Ishikawa (cell line): ENCODE measurements around the gene IL1B.

Experiments
- CEBPB ChIP-seq: IDR thresholded peaks from 2 replicates; pipeline ENCODE4 v1.6.1; 2012
- CREB1 ChIP-seq: IDR thresholded peaks from 2 replicates; pipeline ENCODE4 v1.6.1; 2012; ENCODE audit warnings: low read depth
- EGR1 ChIP-seq: IDR thresholded peaks from 2 replicates; pipeline ENCODE4 v1.6.1; 2012
- EP300 ChIP-seq: IDR thresholded peaks from 2 replicates; pipeline ENCODE4 v1.6.1; 2012; ENCODE audit warnings: borderline replicate concordance
- FOXM1 ChIP-seq: IDR thresholded peaks from 2 replicates; pipeline ENCODE4 v1.6.1; 2012; ENCODE audit warnings: low read depth, borderline replicate concordance
- MAX ChIP-seq: IDR thresholded peaks from 2 replicates; pipeline ENCODE4 v1.6.1; 2012
- NFIC ChIP-seq: IDR thresholded peaks from 2 replicates; pipeline ENCODE4 v1.6.1; 2012
- RAD21 ChIP-seq: IDR thresholded peaks from 2 replicates; pipeline ENCODE4 v1.6.1; 2012; ENCODE audit warnings: low read depth
- REST ChIP-seq: IDR thresholded peaks from 2 replicates; pipeline ENCODE4 v1.6.1; 2012; ENCODE audit warnings: low read depth, mild to moderate bottlenecking
- TAF1 ChIP-seq: IDR thresholded peaks from 2 replicates; pipeline ENCODE4 v1.6.1; 2012; ENCODE audit warnings: low read depth, mild to moderate bottlenecking
- TCF12 ChIP-seq: IDR thresholded peaks from 2 replicates; pipeline ENCODE4 v1.6.1; 2012; ENCODE audit warnings: low read depth
- TEAD4 ChIP-seq: IDR thresholded peaks from 2 replicates; pipeline ENCODE4 v1.6.1; 2012
- USF1 ChIP-seq: IDR thresholded peaks from 2 replicates; pipeline ENCODE4 v1.6.1; 2012
- YY1 ChIP-seq: IDR thresholded peaks from 2 replicates; pipeline ENCODE4 v1.6.1; 2012; ENCODE audit warnings: low read depth
- ZBTB7A ChIP-seq: IDR thresholded peaks from 2 replicates; pipeline ENCODE4 v1.6.1; 2012; ENCODE audit warnings: low read depth

The IL1B gene

GRCh38 chr2:112807233-112807807 is 29.3 kb downstream of the IL1B start:
- TF ChIP-seq TEAD4 (no peak), MAX (no peak), USF1 (no peak), EP300 (no peak), REST (no peak), TAF1 (no peak), NFIC (no peak), CEBPB (no peak), EGR1 (no peak), YY1 (no peak), CREB1 (no peak), TCF12 (no peak), FOXM1 (no peak)

GRCh38 chr2:112805542-112805941 is 31.0 kb downstream of the IL1B start:
- TF ChIP-seq REST (no peak), FOXM1 (no peak), MAX (no peak), TAF1 (no peak), NFIC (no peak), EGR1 (no peak)

- TF ChIP-seq EP300, result no peak
- TF ChIP-seq CREB1, result no peak
- no peak for TF ChIP-seq TAF1
- no peak for TF ChIP-seq USF1
- TF ChIP-seq TCF12, result no peak
- no peak for TF ChIP-seq CEBPB
- no peak for TF ChIP-seq ZBTB7A
- TF ChIP-seq RAD21, result no peak
- no peak for TF ChIP-seq EGR1
- TF ChIP-seq FOXM1, result no peak
- TF ChIP-seq MAX, result no peak
- TF ChIP-seq REST, result no peak
- TF ChIP-seq TEAD4, result no peak
- TF ChIP-seq YY1, result no peak
These were observed 32.7 kb downstream of the IL1B start for GRCh38 chr2:112803691-112804521.
